ENCODE results near the gene MOGAT2.

MOGAT2 gene

DNA sequence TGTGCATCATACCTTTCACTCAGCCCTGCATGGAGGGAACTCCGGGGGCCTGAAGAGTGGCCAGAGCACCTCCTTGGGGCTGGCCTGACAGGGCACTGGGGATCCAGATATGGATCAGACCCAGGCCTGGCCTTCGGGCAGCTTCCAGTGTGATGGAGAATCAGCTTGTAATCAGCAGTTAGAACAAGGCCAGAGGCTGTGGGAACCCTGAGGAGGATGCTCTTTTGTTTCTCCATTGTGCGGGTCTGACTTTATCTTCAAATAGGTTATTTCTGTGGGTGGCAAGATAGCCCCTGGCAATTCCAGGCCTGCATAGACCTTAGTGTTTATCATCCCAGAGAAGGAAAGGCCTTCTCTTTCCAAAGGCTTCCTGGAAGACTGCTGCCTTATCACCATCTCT is 63.2 kb downstream of the MOGAT2 start:
- Histone ChIP-seq H3K4me3 (ENCODE audit: low read depth, low read length, poor library complexity, severe bottlenecking) (no peak overlapping the region), H3K4me1 (ENCODE audit: insufficient read depth, low read length, severe bottlenecking) (no peaks in the 10 kb centered on the region), H2AFZ (ENCODE audit: low read length) (no peak overlapping the region), H4K20me1 (ENCODE audit: insufficient read depth, low read length) (no peaks in the 10 kb centered on the region), H3K9ac (ENCODE audit: low read length) (no peak overlapping the region), H3K9me3 (ENCODE audit: low read length) (no peaks in the 10 kb centered on the region), H3F3A (ENCODE audit: insufficient read depth, low read length) (no peaks in the 10 kb centered on the region), H3K27ac (ENCODE audit: low read depth, low read length, poor library complexity, severe bottlenecking) (no peak overlapping the region), H3K36me3 (ENCODE audit: insufficient read depth, low read length) (no peaks in the 10 kb centered on the region), H3K27me3 (ENCODE audit: insufficient read depth, low read length) (no peaks in the 10 kb centered on the region), H3K9me2 (ENCODE audit: low read depth, low read length) (no peaks in the 10 kb centered on the region), H3K4me2 (ENCODE audit: low read length) (no peak overlapping the region), H3K79me2 (ENCODE audit: insufficient read depth, low read length) (no peaks in the 10 kb centered on the region)
- no peak for TF ChIP-seq EZH2 (IDR thresholded peaks at IDR 0.05; ENCODE audit: borderline replicate concordance, low read length)

- TF ChIP-seq EZH2 (IDR thresholded peaks at IDR 0.05; ENCODE audit: borderline replicate concordance, low read length): no peak
- TF ChIP-seq, protein P1, sequence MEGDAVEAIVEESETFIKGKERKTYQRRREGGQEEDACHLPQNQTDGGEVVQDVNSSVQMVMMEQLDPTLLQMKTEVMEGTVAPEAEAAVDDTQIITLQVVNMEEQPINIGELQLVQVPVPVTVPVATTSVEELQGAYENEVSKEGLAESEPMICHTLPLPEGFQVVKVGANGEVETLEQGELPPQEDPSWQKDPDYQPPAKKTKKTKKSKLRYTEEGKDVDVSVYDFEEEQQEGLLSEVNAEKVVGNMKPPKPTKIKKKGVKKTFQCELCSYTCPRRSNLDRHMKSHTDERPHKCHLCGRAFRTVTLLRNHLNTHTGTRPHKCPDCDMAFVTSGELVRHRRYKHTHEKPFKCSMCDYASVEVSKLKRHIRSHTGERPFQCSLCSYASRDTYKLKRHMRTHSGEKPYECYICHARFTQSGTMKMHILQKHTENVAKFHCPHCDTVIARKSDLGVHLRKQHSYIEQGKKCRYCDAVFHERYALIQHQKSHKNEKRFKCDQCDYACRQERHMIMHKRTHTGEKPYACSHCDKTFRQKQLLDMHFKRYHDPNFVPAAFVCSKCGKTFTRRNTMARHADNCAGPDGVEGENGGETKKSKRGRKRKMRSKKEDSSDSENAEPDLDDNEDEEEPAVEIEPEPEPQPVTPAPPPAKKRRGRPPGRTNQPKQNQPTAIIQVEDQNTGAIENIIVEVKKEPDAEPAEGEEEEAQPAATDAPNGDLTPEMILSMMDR (IDR thresholded peaks at IDR 0.05; ENCODE audit: low read length): no peak
Observed at GRCh38 chr11:75781296-75781695, 63.7 kb downstream of the MOGAT2 start.

DNA sequence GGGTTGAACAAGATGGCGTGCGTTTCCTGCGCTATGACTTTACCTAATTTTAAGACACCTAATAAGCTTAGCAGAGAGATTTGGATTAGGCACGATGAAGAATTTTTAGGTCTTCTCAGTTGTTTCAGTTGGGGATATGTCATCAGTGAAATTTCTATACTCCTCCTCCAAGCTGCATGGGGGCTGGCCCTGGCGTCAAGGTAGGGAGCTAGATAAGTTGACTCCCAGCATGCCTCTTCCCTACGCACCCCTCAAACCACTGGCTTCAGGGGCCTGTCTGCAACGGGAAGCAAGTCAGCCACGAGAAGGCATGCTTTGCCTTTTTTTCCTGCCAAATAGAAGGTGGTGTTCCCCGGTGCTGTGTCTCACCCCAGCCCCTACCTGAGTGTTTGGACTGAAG is 64.2 kb downstream of the MOGAT2 start:
- H3K36me3 ChIP-seq (ENCODE audit: insufficient read depth, low read length): no peaks in the 10 kb centered on the region
- H3K27ac ChIP-seq (ENCODE audit: low read depth, low read length, poor library complexity, severe bottlenecking): no peak overlapping the region
- H3K9ac ChIP-seq (ENCODE audit: low read length): no peak overlapping the region
- H3K9me3 ChIP-seq (ENCODE audit: low read length): no peaks in the 10 kb centered on the region
- no peaks in the 10 kb centered on the region for H3K27me3 ChIP-seq (ENCODE audit: insufficient read depth, low read length)
- no peaks in the 10 kb centered on the region for H3K9me2 ChIP-seq (ENCODE audit: low read depth, low read length)
- no peak for TF ChIP-seq EZH2 (IDR thresholded peaks at IDR 0.05; ENCODE audit: borderline replicate concordance, low read length)
- TF ChIP-seq, protein P1 (IDR thresholded peaks at IDR 0.05; ENCODE audit: low read length): no peak
- no peak overlapping the region for H2AFZ ChIP-seq (ENCODE audit: low read length)
- H3K79me2 ChIP-seq (ENCODE audit: insufficient read depth, low read length): no peaks in the 10 kb centered on the region
- no peaks in the 10 kb centered on the region for H4K20me1 ChIP-seq (ENCODE audit: insufficient read depth, low read length)
- H3K4me3 ChIP-seq (ENCODE audit: low read depth, low read length, poor library complexity, severe bottlenecking): no peak overlapping the region
- no peak overlapping the region for H3K4me2 ChIP-seq (ENCODE audit: low read length)
- H3F3A ChIP-seq (ENCODE audit: insufficient read depth, low read length): no peaks in the 10 kb centered on the region
- H3K4me1 ChIP-seq (ENCODE audit: insufficient read depth, low read length, severe bottlenecking): no peaks in the 10 kb centered on the region

More at GRCh38 chr11:75781296-75781695, 63.7 kb downstream of the MOGAT2 start:
- Histone ChIP-seq H3K4me2 (ENCODE audit: low read length) (no peak overlapping the region), H3K36me3 (ENCODE audit: insufficient read depth, low read length) (no peaks in the 10 kb centered on the region), H4K20me1 (ENCODE audit: insufficient read depth, low read length) (no peaks in the 10 kb centered on the region), H3K9ac (ENCODE audit: low read length) (no peak overlapping the region), H3K9me2 (ENCODE audit: low read depth, low read length) (no peaks in the 10 kb centered on the region), H3K4me3 (ENCODE audit: low read depth, low read length, poor library complexity, severe bottlenecking) (no peak overlapping the region), H3K27me3 (ENCODE audit: insufficient read depth, low read length) (no peaks in the 10 kb centered on the region), H2AFZ (ENCODE audit: low read length) (no peak overlapping the region), H3F3A (ENCODE audit: insufficient read depth, low read length) (no peaks in the 10 kb centered on the region), H3K79me2 (ENCODE audit: insufficient read depth, low read length) (no peaks in the 10 kb centered on the region), H3K27ac (ENCODE audit: low read depth, low read length, poor library complexity, severe bottlenecking) (no peak overlapping the region), H3K4me1 (ENCODE audit: insufficient read depth, low read length, severe bottlenecking) (no peaks in the 10 kb centered on the region), H3K9me3 (ENCODE audit: low read length) (no peaks in the 10 kb centered on the region)
